Measurements from ENCODE around the gene NDUFV3.
"Not testable (repeated sequence)": the region's sequence is repeated elsewhere in the genome, so short reads cannot be mapped to it uniquely, and the experiment has no call there.

NDUFV3 gene

GRCh38 chr21:42937960-42938605 is 45.0 kb downstream of the NDUFV3 start:
- DNase-seq = no peak

- not testable (repeated sequence) for DNase-seq
Measured at GRCh38 chr21:42938606-42938995, 45.5 kb downstream of the NDUFV3 start.

- no peak for DNase-seq
Measured at GRCh38 chr21:42939582-42940413, 46.7 kb downstream of the NDUFV3 start.

- no peak for DNase-seq
Measured at GRCh38 chr21:42941696-42942085, 48.6 kb downstream of the NDUFV3 start.

GRCh38 chr21:42942244-42942643 is 49.1 kb downstream of the NDUFV3 start:
- no peak for DNase-seq

GRCh38 chr21:42949094-42949755 is 56.1 kb downstream of the NDUFV3 start:
- not testable (repeated sequence) for DNase-seq

GRCh38 chr21:42951193-42951592 is 58.1 kb downstream of the NDUFV3 start:
- not testable (repeated sequence) for DNase-seq

GRCh38 chr21:42956824-42957630 is 63.9 kb downstream of the NDUFV3 start:
- no peak for DNase-seq

GRCh38 chr21:42958122-42958521 is 65.0 kb downstream of the NDUFV3 start:
- DNase-seq = not testable (repeated sequence)

GRCh38 chr21:42959728-42960127 is 66.6 kb downstream of the NDUFV3 start:
- no peak for DNase-seq

GRCh38 chr21:42962380-42963007 is 69.4 kb downstream of the NDUFV3 start:
- no peak for DNase-seq

Data from NCI-H1105 (cell line).